HL-60 (cell line): ENCODE data around the gene DCC.

ENCODE experiments used
- DNase-seq, 2 experiments: peaks; one replicate each; pipeline ENCODE4 v3.0.0-alpha.2; 2010 to 2020; ENCODE audit warnings: low read depth in 1 of 2, low spot score in 1 of 2
- H3K27ac ChIP-seq: fragments of 250-450 bp; sonication (Bioruptor Pico); replicated peaks from 2 replicates; pipeline ENCODE4 v1.5.1; 2020; ENCODE audit warnings: mild to moderate bottlenecking, moderate library complexity
- H3K27me3 ChIP-seq: fragments of 250-450 bp; sonication (Bioruptor Pico); 2 replicates; pipeline ENCODE4 v1.5.1; 2021; ENCODE audit warnings: mild to moderate bottlenecking, moderate library complexity; ENCODE audit not compliant: insufficient read depth, poor library complexity, severe bottlenecking
- H3K4me3 ChIP-seq: replicated peaks from 2 replicates; pipeline ENCODE4 v1.5.1; 2011; ENCODE audit warnings: mild to moderate bottlenecking, control low read depth, low read length; ENCODE audit not compliant: insufficient read depth
- GABPA ChIP-seq: IDR thresholded peaks from 2 replicates; pipeline ENCODE4 v1.6.1; 2012; ENCODE audit warnings: low read depth
- POLR2AphosphoS5 ChIP-seq: IDR thresholded peaks from 2 replicates; pipeline ENCODE4 v1.6.1; 2012; ENCODE audit warnings: low read depth
- SPI1 ChIP-seq: IDR thresholded peaks from 2 replicates; pipeline ENCODE4 v1.6.1; 2012; ENCODE audit warnings: low read depth, mild to moderate bottlenecking, borderline replicate concordance
- TF ChIP-seq, protein P1 (sequence below): IDR thresholded peaks from 2 replicates; pipeline ENCODE4 v1.6.1; 2012; ENCODE audit warnings: low read depth; ENCODE audit not compliant: insufficient replicate concordance
- TF ChIP-seq, protein P2 (sequence below): IDR thresholded peaks from one replicate; pipeline ENCODE4 v1.5.1; 2011; ENCODE audit warnings: low read length, control low read depth, inconsistent platforms; ENCODE audit not compliant: insufficient read depth

DCC gene

DNA sequence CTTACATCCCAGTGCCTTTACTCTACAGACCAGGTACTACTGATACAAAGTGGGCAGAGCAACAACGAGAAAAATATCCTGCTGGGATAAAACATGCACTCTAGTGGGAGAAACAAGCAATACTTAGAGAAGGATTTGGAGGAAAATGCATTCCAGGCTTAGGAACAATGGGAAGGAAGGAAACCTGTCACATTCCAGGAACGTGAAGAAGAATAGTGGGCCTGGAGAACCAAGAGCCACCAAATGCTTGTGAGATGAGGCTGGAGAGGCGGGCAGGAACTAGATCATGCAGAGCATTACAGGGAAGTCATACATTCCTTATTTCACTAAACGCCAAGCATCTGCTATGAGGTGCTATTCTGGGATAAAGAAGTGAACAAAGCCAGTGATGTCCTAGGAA is 342.3 kb downstream of the DCC start:
- no peak overlapping the region for H3K4me3 ChIP-seq
- no peak overlapping the region for H3K27ac ChIP-seq
- H3K27me3 ChIP-seq: no peaks in the 10 kb centered on the region
- no peak for TF ChIP-seq SPI1
- no peak for TF ChIP-seq GABPA
- TF ChIP-seq, protein P1, sequence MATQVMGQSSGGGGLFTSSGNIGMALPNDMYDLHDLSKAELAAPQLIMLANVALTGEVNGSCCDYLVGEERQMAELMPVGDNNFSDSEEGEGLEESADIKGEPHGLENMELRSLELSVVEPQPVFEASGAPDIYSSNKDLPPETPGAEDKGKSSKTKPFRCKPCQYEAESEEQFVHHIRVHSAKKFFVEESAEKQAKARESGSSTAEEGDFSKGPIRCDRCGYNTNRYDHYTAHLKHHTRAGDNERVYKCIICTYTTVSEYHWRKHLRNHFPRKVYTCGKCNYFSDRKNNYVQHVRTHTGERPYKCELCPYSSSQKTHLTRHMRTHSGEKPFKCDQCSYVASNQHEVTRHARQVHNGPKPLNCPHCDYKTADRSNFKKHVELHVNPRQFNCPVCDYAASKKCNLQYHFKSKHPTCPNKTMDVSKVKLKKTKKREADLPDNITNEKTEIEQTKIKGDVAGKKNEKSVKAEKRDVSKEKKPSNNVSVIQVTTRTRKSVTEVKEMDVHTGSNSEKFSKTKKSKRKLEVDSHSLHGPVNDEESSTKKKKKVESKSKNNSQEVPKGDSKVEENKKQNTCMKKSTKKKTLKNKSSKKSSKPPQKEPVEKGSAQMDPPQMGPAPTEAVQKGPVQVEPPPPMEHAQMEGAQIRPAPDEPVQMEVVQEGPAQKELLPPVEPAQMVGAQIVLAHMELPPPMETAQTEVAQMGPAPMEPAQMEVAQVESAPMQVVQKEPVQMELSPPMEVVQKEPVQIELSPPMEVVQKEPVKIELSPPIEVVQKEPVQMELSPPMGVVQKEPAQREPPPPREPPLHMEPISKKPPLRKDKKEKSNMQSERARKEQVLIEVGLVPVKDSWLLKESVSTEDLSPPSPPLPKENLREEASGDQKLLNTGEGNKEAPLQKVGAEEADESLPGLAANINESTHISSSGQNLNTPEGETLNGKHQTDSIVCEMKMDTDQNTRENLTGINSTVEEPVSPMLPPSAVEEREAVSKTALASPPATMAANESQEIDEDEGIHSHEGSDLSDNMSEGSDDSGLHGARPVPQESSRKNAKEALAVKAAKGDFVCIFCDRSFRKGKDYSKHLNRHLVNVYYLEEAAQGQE: no peak
- TF ChIP-seq, protein P2, sequence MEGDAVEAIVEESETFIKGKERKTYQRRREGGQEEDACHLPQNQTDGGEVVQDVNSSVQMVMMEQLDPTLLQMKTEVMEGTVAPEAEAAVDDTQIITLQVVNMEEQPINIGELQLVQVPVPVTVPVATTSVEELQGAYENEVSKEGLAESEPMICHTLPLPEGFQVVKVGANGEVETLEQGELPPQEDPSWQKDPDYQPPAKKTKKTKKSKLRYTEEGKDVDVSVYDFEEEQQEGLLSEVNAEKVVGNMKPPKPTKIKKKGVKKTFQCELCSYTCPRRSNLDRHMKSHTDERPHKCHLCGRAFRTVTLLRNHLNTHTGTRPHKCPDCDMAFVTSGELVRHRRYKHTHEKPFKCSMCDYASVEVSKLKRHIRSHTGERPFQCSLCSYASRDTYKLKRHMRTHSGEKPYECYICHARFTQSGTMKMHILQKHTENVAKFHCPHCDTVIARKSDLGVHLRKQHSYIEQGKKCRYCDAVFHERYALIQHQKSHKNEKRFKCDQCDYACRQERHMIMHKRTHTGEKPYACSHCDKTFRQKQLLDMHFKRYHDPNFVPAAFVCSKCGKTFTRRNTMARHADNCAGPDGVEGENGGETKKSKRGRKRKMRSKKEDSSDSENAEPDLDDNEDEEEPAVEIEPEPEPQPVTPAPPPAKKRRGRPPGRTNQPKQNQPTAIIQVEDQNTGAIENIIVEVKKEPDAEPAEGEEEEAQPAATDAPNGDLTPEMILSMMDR: no peak
- no peak for TF ChIP-seq POLR2AphosphoS5
- DNase-seq: no peak

DNA sequence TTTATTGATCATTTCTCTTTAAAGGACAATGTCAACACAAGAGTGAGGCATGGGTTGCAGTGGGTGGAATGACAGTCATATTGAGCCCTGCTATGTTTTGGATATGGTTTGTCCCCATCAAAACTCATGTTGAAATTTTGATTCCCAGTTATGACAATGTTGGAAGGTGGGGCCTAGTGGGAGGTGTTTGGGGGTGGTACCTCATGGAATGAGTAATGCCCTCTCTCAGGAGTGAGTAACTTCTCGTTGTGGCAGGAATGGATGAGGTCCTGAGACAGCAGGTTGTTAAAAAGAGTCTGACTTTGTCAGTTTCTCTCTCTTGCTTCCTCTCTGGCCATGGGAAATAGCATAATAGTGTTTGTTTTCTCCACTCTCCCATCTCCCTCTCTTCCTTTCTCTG is 345.3 kb downstream of the DCC start:
- Histone ChIP-seq H3K27me3 (no peaks in the 10 kb centered on the region), H3K4me3 (no peak overlapping the region), H3K27ac (no peak overlapping the region)
- TF ChIP-seq, protein P1: no peak
- TF ChIP-seq, protein P2: no peak
- TF ChIP-seq GABPA: no peak
- no peak for TF ChIP-seq POLR2AphosphoS5
- TF ChIP-seq SPI1: no peak
- DNase-seq: no peak

DNA sequence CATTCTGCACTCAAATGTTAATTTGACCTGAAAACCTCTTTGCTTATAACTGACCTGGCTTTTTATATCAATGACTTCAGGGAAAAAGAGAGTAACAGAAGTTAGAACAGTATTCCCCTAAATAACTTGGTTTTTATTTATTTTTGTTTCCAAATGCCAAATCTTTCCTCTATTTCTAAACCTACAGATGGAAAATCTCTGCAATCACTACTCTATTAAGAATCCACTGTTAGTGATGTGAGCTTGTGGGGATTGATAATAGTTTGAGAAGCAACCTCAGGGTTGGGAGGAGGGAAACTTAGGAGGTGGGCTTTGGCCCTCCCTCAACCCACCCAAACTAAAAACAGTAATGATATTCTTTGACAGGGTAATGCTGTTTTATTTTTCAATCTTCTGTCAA is 351.8 kb downstream of the DCC start:
- H3K27ac ChIP-seq: no peak overlapping the region
- no peak for DNase-seq
- no peak overlapping the region for H3K4me3 ChIP-seq
- H3K27me3 ChIP-seq: no peaks in the 10 kb centered on the region
- no peak for TF ChIP-seq GABPA
- TF ChIP-seq, protein P2: no peak
- TF ChIP-seq POLR2AphosphoS5: no peak
- TF ChIP-seq SPI1: no peak
- TF ChIP-seq, protein P1: no peak
